Left colon (tissue), 2 donors: ENCODE data around the gene HRG. TPM values are rescaled to one million over a fixed set of nuclear protein-coding genes. Genes with fewer than 3 reads are reported as not detected.
"Not testable (repeated sequence)": the region's sequence is repeated elsewhere in the genome, so short reads cannot be mapped to it uniquely, and the experiment has no call there.

Experiments used
- ATAC-seq: fragments of 200-7000 bp; cut with Tn5 transposase; one replicate; pipeline ENCODE4 v1.9.1; 2020; ENCODE audit warnings: mild to moderate bottlenecking, moderate library complexity
- DNase-seq, 2 donors: peaks; one replicate each; pipeline ENCODE4 v3.0.0-alpha.2; 2020
- intact Hi-C, 2 donors: fragments of 100-400 bp; cut with DNase I in 1 of 2; cut with micrococcal nuclease in 1 of 2; formaldehyde crosslinking; loops; one replicate each; pipeline versions ENCODE4 v1.11.2 to v1.14.0; 2022; cut with DNase I, micrococcal nuclease
- long read RNA-seq: library from polyadenylated mRNA; unstranded; transcript quantifications from one replicate; pipeline ENCODE4 v2.0.0, GENCODE V29; 2021
- total RNA-seq, 2 donors: library from RNA; stranded (reverse); fragmentation: NEBNext Ultra II Directional; extraction: Animal tissue kit (Norgen Biotek cat#: 25700); gene quantifications; one replicate each; pipeline ENCODE4 v1.2.1, GENCODE V29; 2021
- donor health status: DM: no; HTN: no; CAD: no.
- donor health status: DM: yes; HTN: yes; CAD: no.

The HRG gene
- not detected for total RNA-seq
- long read RNA-seq: 0 reads

GRCh38 chr3:186665625-186666188 is at the start of gene HRG:
Gene HRG (plus strand): TSS chr3:186666014. CDS start chr3:186666032, 18 bp downstream.
- no peak for ATAC-seq
- intact Hi-C loops: no loop called here
- DNase-seq: no peak

- DNase-seq: no peak
- intact Hi-C loops: loop anchor here (5.0 to 10.0 kb wide), 3 partner anchors 206 to 1099 kb away; no protein-coding TSS in a partner anchor
- no peak for ATAC-seq
Observed at GRCh38 chr3:186616299-186616617, 49.6 kb upstream of the HRG start.

DNA sequence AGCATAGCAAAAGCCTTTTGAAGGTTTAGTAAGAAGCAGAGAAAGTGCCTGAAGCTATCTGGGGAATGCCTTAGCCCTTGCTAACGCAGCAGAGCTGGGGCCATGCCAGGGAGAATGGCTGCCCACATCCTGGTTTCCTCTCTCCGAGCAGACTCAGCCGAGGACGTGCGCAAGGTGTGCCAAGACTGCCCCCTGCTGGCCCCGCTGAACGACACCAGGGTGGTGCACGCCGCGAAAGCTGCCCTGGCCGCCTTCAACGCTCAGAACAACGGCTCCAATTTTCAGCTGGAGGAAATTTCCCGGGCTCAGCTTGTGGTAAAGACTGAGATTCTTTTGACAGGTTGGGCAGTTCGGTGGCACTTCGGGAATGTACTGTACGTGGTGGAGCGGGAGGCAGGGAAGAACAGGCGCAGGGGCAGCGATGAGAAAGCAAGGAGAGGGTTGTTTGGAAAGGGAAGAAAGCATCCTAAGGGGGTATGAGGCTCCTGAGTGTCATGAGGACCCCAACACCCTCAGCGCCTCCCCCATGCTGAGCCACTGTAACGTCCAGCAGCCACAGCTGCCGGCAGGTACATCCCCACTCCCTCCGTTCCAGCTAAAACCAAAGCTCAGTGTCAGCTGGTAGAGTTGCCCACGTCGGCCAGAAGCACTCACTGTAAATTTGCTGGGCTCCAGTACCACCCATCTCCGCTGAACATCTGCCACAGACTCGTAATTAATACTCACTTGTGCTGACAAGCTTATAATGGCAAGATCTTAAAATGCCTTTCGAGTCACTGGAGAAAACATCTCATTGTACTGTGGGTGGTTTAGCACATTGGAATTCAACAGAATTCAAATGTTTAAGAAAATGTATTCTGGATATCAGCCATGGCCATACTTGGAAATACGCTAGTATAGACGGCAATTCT is 48.5 kb upstream of the HRG start:
- peak; percentile 97 for ATAC-seq
- intact Hi-C loops: loop anchor here (5.0 to 10.0 kb wide), 3 partner anchors 205 to 1098 kb away; no protein-coding TSS in a partner anchor
- DNase-seq: peak; percentile 82 to 87

DNA sequence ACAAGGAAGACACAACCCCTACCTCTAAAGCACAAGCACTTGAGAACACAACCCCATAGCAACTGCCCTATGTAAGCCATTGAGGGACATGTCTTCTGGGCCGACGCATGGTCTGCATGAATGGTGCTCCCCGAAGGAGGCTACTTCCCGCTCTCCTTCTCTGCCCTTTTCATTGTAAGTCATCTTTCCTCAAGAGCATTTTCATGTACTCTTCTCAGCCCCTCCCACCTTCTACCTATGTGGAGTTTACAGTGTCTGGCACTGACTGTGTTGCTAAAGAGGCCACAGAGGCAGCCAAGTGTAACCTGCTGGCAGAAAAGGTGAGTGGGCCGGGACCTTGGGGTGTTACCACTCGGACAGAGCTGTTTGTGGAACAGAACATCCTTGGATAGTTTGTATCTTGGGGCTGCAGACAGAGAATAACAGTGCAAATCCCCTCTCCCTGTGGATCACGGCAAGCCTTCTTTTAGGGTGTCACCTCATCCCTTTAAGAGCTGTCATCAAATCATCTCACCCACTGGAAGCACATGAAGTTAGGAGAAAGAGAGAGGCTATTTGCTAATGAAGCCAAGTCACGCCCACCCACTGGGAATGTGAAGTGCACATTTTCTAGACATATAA is 47.4 kb upstream of the HRG start:
- no peak for DNase-seq
- no peak for ATAC-seq
- intact Hi-C loops: loop anchor here (5.0 to 10.0 kb wide), 3 partner anchors 204 to 1096 kb away; no protein-coding TSS in a partner anchor

DNA sequence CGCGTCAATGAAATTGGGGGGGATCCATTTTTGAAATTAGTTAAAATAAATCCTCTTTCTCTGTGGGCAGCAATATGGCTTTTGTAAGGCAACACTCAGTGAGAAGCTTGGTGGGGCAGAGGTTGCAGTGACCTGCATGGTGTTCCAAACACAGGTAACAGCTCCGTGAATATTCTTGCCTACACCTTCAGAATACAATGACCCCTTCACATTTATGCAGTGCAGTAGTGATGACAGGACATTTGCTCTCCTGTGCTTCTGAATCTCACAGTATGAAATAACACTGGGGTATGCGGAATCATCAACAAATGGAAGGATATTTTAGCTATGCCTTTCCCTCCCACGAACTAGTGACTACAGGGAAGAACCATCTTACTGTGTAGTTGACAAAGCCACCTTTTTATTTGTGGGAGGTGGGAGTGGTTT is 46.0 kb upstream of the HRG start:
- DNase-seq (no peak), ATAC-seq (no peak)
- intact Hi-C loops: loop anchor here (5.0 to 10.0 kb wide), 3 partner anchors 203 to 1095 kb away; no protein-coding TSS in a partner anchor

- ATAC-seq: no peak
- intact Hi-C loops: no loop called here
- DNase-seq: no peak
Observed at GRCh38 chr3:186620213-186621092, 45.4 kb upstream of the HRG start.

DNA sequence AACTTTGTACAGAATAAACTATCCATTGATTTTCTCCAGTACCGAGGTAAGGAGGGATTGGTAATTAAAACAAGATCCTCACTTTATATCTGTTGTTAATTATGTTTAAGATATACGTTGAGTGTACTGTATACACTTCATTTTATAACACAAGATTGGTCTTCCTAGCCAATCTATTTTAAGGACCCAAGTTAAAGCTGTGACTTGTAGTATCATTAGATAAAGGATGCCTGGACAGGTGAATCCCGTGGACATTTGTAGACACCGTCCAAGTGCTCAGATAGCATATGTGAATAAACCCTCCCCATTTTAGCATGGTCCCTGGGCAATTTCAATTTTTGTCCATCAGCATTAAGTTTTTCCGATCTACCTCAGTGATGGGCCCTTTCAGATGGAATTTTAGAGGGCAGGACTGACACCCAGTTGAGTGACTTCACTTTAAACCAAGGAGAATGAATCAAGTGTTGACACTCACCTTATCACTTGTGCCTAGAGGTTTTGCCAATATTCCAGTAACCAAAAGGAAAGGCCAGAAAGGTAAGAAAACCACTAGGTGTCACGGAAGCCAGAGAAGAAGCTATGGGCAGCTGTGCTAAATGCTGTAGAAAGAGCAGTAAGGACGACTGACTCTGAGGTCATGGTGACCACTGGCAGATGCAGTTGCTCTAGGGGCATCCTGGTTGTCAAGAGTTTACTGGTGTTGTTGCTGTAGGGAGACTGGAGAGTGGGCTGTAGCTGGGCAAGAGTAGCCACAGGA is 43.7 kb upstream of the HRG start:
- no peak for ATAC-seq
- DNase-seq: no peak
- intact Hi-C loops: no loop called here

- DNase-seq: no peak
- ATAC-seq: no peak
- intact Hi-C loops: no loop called here
Observed at GRCh38 chr3:186622651-186623310, 43.0 kb upstream of the HRG start.

DNA sequence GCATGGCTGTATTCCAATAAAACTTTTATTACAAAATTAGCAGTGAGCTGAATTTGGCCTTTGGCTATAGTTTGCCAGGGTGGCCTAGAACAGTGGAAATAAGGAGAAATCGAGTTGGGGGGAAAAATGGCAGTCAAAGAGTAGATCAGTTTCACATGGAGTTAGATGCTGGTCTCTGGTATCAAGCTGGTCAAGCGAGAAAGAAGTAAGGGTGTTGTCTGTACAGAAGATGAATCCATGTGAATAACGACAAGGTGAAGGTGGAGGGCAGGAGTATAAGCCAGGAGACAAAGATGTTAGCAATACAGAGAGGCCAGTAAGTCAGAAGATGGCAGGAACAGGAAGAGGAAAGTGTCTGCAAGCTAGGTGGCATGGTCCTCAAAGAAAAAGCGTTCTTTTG is 41.2 kb upstream of the HRG start:
- ATAC-seq (no peak), DNase-seq (no peak)
- intact Hi-C loops: no loop called here

- DNase-seq (no peak), ATAC-seq (no peak)
- intact Hi-C loops: no loop called here
Observed at GRCh38 chr3:186625600-186626042, 40.2 kb upstream of the HRG start.

DNA sequence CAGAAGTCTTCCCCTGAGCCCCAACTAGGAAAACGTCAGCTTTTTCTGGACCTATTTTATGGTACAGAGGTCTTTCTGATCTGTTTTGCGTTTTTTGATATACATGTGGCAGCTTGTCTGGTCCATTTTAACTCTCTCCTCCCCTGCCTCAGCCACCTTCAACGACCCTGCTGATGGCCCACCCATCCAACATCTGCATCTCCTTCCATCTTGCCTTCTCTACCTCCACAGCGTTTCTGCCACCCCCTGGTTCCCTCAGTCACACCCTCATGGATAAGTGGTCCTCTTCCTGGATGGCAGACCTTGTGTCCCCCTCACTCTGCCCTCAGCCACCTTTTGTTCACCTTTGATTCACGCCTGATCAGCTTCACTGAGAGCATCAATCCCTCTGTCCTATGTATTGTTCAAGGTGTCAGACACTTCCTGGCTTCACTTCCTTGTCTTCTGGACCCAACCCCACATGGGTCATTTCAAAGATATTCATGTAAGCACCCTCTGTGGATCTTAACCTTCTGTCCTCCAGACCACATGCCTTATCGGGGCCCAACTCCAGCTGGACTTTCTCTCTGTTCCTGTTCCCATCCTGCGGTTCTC is 39.5 kb upstream of the HRG start:
- DNase-seq: no peak
- no peak for ATAC-seq
- intact Hi-C loops: no loop called here

GRCh38 chr3:186627852-186628414 is 37.9 kb upstream of the HRG start:
- ATAC-seq: no peak
- intact Hi-C loops: no loop called here

GRCh38 chr3:186628756-186629155 is 37.1 kb upstream of the HRG start:
- intact Hi-C loops: no loop called here
- no peak for ATAC-seq
- DNase-seq: no peak

More at GRCh38 chr3:186627852-186628414, 37.9 kb upstream of the HRG start:
- no peak for DNase-seq

DNA sequence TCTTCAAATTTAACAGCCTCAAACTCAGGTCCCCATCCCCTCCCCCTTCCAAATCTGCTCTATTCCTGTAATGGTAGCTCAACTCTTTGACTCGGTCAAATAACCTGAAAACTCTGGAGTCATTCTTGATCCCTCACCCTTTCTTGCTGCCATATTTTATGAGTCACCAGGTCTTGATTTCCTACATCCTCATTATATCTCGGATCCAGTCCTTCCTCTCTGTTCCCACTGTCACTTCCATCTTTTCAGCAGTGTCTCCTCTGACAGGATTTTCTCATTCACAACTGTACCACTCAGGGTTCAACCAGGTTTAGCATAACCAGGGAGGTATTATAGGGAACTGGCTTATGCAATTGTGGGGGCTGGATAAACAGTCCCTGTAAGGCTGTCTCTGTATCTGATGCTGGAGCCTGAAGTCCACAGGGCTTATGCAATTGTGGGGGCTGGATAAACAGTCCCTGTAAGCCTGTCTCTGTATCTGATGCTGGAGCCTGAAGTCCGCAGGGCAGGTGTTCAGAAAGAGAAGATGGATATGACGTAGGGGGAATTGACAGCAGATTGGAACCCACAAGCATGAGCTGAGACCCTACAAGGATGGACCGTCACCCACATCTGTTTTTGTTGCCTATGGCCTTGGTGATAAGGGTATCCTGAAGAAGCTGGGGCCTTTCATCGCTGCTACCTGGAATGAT is 34.7 kb upstream of the HRG start:
- ATAC-seq (no peak), DNase-seq (no peak)
- intact Hi-C loops: no loop called here

- DNase-seq (no peak), ATAC-seq (no peak)
- intact Hi-C loops: no loop called here
Observed at GRCh38 chr3:186633481-186633880, 32.3 kb upstream of the HRG start.

DNA sequence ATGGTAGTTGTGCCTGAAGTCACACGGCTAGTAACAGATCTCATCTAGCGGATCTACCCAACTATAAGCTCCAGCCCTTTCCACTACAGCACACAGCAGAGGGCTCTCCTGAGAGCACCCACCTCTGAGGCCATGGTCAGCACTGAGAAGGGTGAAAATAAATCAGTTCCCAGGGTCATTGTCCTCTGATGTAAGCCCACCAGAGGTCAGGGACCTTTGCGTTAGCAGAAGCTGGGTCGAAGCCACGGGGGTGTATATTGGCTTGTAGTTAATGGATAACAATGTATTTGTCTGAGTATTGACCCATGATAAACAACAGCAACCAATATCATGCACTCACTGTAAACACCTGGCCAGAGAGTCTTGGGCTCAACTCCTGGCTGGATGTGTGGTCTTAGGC is 31.6 kb upstream of the HRG start:
- DNase-seq, intact Hi-C loops, ATAC-seq: not testable (repeated sequence)
